Esophagus squamous epithelium (tissue), 5 donors: ENCODE measurements around the gene SETD2. TPM values are rescaled to one million over a fixed set of nuclear protein-coding genes. Genes with fewer than 3 reads are reported as not detected.

Experiments
- DNase-seq: peaks from one replicate; lab custom pipeline; 2025; lab: John Stamatoyannopoulos, UW
- H3K27ac ChIP-seq, 4 donors: fragments of 200-600 bp; sonication (generic); one replicate each; pipeline ENCODE4 v1.5.1; 2016 to 2019; ENCODE audit warnings: mild to moderate bottlenecking in 1 of 4
- H3K27me3 ChIP-seq, 4 donors: fragments of 200-600 bp; sonication (generic); 1 replicate in 3 of 4; 2 replicates in 1 of 4; pipeline versions ENCODE4 v1.5.1 to v1.6.0; 2017 to 2021; ENCODE audit warnings: antibody characterized with exemption in 1 of 4
- H3K36me3 ChIP-seq, 3 donors: fragments of 200-600 bp; sonication (generic); one replicate each; pipeline ENCODE4 v1.5.1; 2016 to 2019
- H3K4me1 ChIP-seq, 3 donors: fragments of 200-600 bp; sonication (generic); one replicate each; pipeline ENCODE4 v1.5.1; 2017 to 2019
- H3K4me3 ChIP-seq, 4 donors: fragments of 200-600 bp; sonication (generic); 1 replicate in 3 of 4; 2 replicates in 1 of 4; pipeline ENCODE4 v1.5.1; 2016 to 2019; ENCODE audit warnings: mild to moderate bottlenecking in 2 of 4, moderate library complexity in 1 of 4
- H3K9me3 ChIP-seq, 3 donors: fragments of 200-600 bp; sonication (generic); one replicate each; pipeline ENCODE4 v1.5.1; 2016 to 2019
- CTCF ChIP-seq, 6 experiments: fragments of 450-650 bp in 4 of 6; fragments of 200-600 bp in 2 of 6; sonication (generic) in 2 of 6; IDR thresholded peaks; one replicate each; pipeline ENCODE4 v1.5.1; 2016 to 2019; ENCODE audit warnings: antibody characterized with exemption in 6 of 6, mild to moderate bottlenecking in 4 of 6, moderate library complexity in 4 of 6
- POLR2A ChIP-seq, 4 donors: fragments of 450-650 bp; IDR thresholded peaks; one replicate each; pipeline ENCODE4 v1.6.1; 2017; ENCODE audit warnings: antibody characterized with exemption in 4 of 4, mild to moderate bottlenecking in 4 of 4, moderate library complexity in 3 of 4
- WGBS, 2 donors: methylation state at CpG; one replicate each; pipeline ENCODE4 v1.1.5; 2018; 5-methylcytosine and 5-hydroxymethylcytosine counted together
- intact Hi-C: fragments of 100-400 bp; cut with DNase I; formaldehyde crosslinking; loops from one replicate; pipeline ENCODE4 v1.15.0; 2022
- total RNA-seq, 4 donors: library from RNA; depleted of rRNA; stranded (reverse); fragments of >200 nt; gene quantifications; one replicate each; pipeline ENCODE4 v1.1.0, GENCODE V29; 2016
- donor health status: DM: yes; HTN: yes; CAD: no.

SETD2 gene
- total RNA-seq, 4 donors from 2014 or later: 24.3 to 59.5 (median 30.1) TPM

DNA sequence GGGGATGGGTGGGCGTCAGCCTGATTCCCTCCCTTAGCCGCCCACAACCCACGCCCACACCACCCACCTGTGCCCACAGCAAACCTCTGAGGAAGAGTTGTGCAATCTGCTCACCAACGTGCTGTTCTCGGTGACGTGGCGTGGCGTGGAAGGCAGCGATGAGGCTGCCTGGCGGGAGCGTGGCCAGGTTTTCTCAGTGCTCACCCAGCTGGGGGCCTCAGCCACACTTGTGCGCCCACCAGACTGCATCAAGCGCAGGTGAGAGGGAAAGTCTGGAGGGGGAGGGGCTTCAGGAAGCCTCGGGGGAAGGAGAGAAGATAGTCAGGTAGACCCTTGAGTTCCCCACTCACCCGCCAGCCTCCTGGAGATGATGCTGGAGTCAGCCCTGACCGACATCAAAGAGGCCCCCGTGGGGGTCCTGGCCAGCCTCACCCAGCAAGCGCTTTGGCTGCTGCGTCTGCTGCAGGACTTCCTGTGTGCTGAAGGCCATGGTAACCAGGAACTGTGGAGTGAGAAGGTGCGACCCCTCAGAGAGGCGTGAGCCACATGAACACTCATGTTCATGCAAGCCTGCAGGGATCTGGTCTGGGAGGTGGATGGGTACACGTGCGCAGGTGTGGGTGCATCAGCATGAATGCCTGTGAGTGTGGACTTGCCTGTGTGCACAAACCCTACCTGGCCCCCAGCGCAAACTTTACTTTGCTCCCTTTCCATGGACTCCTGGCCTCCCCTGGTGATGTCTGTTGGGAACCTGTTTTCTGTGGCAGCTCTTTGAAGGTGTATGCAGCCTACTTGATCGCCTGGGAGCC lies 162.8 kb downstream of the SETD2 start:
- 77 to 88% methylated on average over 6 to 11 of the region's 25 CpGs for WGBS, 2 donors
- TF ChIP-seq CTCF (IDR thresholded peaks at IDR 0.05) (no peak), POLR2A (IDR thresholded peaks at IDR 0.05) (no peak)

GRCh38 chr3:47000198-47000815 lies 163.6 kb downstream of the SETD2 start:
- no peak for TF ChIP-seq POLR2A (IDR thresholded peaks at IDR 0.05)
- no peak for TF ChIP-seq CTCF (IDR thresholded peaks at IDR 0.05)
- Histone ChIP-seq H3K27ac (no peak overlapping the region), H3K9me3 (no peaks in the 10 kb centered on the region), H3K27me3 (no peaks in the 10 kb centered on the region), H3K36me3 (peaks cover 45 to 100% (median 63%) of the 10 kb centered on the region in 3 donors), H3K4me1 (peaks cover 0 to 47% (median 16%) of the 10 kb centered on the region in 3 donors), H3K4me3 (no peak overlapping the region)
- WGBS, 2 donors: 87% methylated on average over 5 of the region's 10 CpGs; no CpG with 5 or more reads in 1 of the 2 donors
- no peak for DNase-seq
- intact Hi-C loops: no loop called here

More for the DNA sequence above, 162.8 kb downstream of the SETD2 start:
- Histone ChIP-seq H3K4me3 (no peak overlapping the region), H3K4me1 (peaks cover 0 to 45% (median 16%) of the 10 kb centered on the region in 3 donors), H3K27me3 (no peaks in the 10 kb centered on the region), H3K36me3 (peaks cover 47 to 100% (median 62%) of the 10 kb centered on the region in 3 donors), H3K27ac (no peak overlapping the region), H3K9me3 (no peaks in the 10 kb centered on the region)
- DNase-seq: no peak
- intact Hi-C loops: no loop called here

DNA sequence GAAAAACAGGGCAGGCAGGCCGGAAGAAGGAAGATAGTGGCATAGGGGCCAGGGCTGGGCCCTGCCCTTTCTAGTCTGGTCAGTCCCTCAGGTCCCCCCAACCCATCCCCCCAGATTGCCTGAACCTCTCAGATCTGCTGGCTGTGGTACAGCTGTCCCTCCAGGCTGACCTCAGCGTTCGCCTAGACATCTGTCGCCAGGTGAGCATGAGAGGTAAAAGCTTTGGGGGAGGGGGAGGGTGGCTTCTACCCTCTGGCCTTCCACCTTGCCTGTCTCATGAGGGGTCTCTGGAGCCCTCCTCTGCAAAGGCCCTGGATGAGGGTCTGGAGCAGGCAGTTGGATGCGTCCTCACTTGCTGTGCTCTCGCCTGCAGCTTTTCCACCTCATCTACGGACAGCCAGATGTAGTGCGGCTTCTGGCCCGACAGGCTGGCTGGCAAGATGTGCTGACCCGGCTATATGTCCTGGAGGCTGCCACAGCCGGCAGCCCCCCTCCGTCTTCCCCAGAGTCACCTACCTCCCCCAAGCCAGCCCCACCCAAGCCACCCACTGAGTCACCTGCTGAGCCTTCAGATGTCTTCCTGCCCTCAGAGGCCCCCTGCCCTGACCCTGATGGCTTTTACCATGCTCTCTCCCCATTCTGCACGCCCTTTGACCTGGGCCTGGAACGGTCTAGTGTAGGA lies 164.3 kb downstream of the SETD2 start:
- no peaks in the 10 kb centered on the region for H3K27me3 ChIP-seq
- intact Hi-C loops: loop anchor here (5.0 kb wide), 1 partner anchor 77 kb away; no protein-coding TSS in a partner anchor
- WGBS, 2 donors: 87 to 89% methylated on average over 12 to 13 of the region's 14 CpGs
- DNase-seq: no peak
- no peak overlapping the region for H3K4me3 ChIP-seq
- no peak overlapping the region for H3K27ac ChIP-seq
- no peak for TF ChIP-seq POLR2A (IDR thresholded peaks at IDR 0.05)
- TF ChIP-seq CTCF (IDR thresholded peaks at IDR 0.05): no peak
- peaks cover 0 to 47% (median 16%) of the 10 kb centered on the region in 3 donors for H3K4me1 ChIP-seq
- peaks cover 46 to 100% (median 65%) of the 10 kb centered on the region in 3 donors for H3K36me3 ChIP-seq
- H3K9me3 ChIP-seq: no peaks in the 10 kb centered on the region

DNA sequence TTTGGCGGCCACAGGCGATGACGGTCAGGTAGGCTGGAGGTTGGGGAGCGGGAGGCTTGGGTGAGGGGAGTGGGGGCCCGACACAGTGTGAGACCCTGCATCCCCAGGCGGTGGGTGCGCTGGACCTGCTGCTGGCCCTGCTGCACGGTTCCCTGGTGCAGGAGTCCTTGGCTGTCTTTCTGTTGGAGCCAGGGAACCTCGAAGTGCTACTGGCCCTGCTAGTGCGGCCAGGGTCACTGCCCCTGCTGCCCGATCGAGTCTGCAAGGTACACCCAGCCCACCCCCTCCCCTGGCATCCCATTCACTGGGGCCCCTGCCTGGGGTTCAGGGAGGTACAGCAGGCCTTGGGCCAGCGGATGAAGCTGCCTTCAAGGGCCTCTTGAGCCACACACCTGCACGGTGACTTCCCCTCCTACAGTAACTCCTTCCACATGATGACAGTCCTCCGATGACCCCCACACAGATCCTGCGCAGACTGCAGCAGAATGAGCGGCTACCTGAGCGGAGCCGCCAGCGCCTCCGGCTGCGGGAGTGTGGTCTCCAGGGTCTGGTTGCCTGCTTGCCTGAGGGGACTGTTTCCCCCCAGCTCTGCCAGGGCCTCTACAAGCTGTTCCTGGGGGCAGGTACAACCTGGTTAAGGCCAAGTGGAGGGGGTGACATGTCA lies 164.9 kb downstream of the SETD2 start:
- Histone ChIP-seq H3K4me3 (no peak overlapping the region), H3K36me3 (peaks cover 46 to 100% (median 66%) of the 10 kb centered on the region in 3 donors), H3K4me1 (peaks cover 0 to 47% (median 16%) of the 10 kb centered on the region in 3 donors), H3K27me3 (no peaks in the 10 kb centered on the region), H3K9me3 (no peaks in the 10 kb centered on the region), H3K27ac (peak overlapping the region in 2 of 4 donors; percentile 3 to 68)
- intact Hi-C loops: loop anchor here (5.0 kb wide), 1 partner anchor 77 kb away; no protein-coding TSS in a partner anchor
- no peak for TF ChIP-seq POLR2A (IDR thresholded peaks at IDR 0.05)
- no peak for TF ChIP-seq CTCF (IDR thresholded peaks at IDR 0.05)
- no peak for DNase-seq
- WGBS, 2 donors: 40 to 71% methylated on average over 1 to 7 of the region's 22 CpGs
